HCT116 (cell line): Measurements from ENCODE around the gene QRICH2. TPM values are rescaled to one million over a fixed set of nuclear protein-coding genes. Genes with fewer than 3 reads are reported as not detected.
"Not testable (repeated sequence)": the region's sequence is repeated elsewhere in the genome, so short reads cannot be mapped to it uniquely, and the experiment has no call there.

ENCODE experiments used
- ATAC-seq: fragments of 200-7000 bp; cut with Tn5 transposase; 2 replicates; pipeline ENCODE4 v1.9.1; 2020; ENCODE audit warnings: mild to moderate bottlenecking, moderate library complexity
- BruUV-seq: library from RNA; stranded (reverse); fragments of 400-500 nt; replicated peaks from 2 replicates; lab custom pipeline; 2021; lab: Mats Ljungman, UMichigan
- CTCF ChIA-PET: fragments of 300-600 bp; sonication (Branson Sonifier 250); formaldehyde crosslinking; loops from one replicate; lab custom pipeline; 2021; ENCODE audit warnings: antibody characterized with exemption; lab: Charles Lee
- POLR2A ChIA-PET: fragments of 300-600, 350-600 bp; sonication (Branson Sonifier 250); formaldehyde crosslinking; loops from one replicate; lab custom pipeline; 2021; ENCODE audit warnings: antibody characterized with exemption; lab: Charles Lee
- RAD21 ChIA-PET, 2 experiments: fragments of 300-600 bp; sonication (Branson Sonifier 250); formaldehyde crosslinking; loops; one replicate each; lab custom pipeline; 2023; ENCODE audit warnings: low total read pairs in 2 of 2; ENCODE audit not compliant: uncharacterized antibody in 2 of 2, unreplicated experiment in 2 of 2, low non-redundant PET in 1 of 2; lab: Charles Lee
- DNase-seq: peaks from one replicate; pipeline ENCODE4 v3.0.0-alpha.2; 2010; ENCODE audit warnings: low read depth, low spot score
- H2AFZ ChIP-seq: fragments of 200-600 bp; shearing (Covaris generic), sonication (generic); 2 replicates; pipeline ENCODE4 v1.6.1; 2017; ENCODE audit warnings: low read depth, mixed run types, mixed read lengths, antibody characterized with exemption, low read length; ENCODE audit not compliant: poor library complexity, severe bottlenecking
- H3K27ac ChIP-seq: 2 replicates; pipeline ENCODE4 v1.5.1; 2012; ENCODE audit warnings: low read depth, low read length
- H3K27me3 ChIP-seq: fragments of 200-600 bp; sonication (generic); 2 replicates; pipeline ENCODE4 v1.6.1; 2016; ENCODE audit warnings: mixed run types, low read length, mixed read lengths; ENCODE audit not compliant: insufficient read depth
- H3K36me3 ChIP-seq, 2 experiments: fragments of 200-500 bp in 1 of 2; fragments of 200-600 bp in 1 of 2; sonication (Bioruptor generic) in 1 of 2; sonication (generic) in 1 of 2; 2 replicates each; pipeline versions ENCODE4 v1.5.1 to v1.6.1; 2014 to 2016; ENCODE audit warnings: low read length in 2 of 2, inconsistent platforms in 1 of 2, mixed read lengths in 1 of 2, mixed run types in 1 of 2; ENCODE audit not compliant: insufficient read depth in 2 of 2, control insufficient read depth in 1 of 2
- H3K4me1 ChIP-seq, 2 experiments: fragments of 200-600 bp in 1 of 2; sonication (generic) in 1 of 2; 2 replicates each; pipeline versions ENCODE4 v1.5.1 to v1.6.1; 2012 to 2017; ENCODE audit warnings: low read length in 2 of 2, inconsistent platforms in 1 of 2, mild to moderate bottlenecking in 1 of 2, mixed read lengths in 1 of 2, mixed run types in 1 of 2, moderate library complexity in 1 of 2; ENCODE audit not compliant: insufficient read depth in 2 of 2, control insufficient read depth in 1 of 2
- H3K4me2 ChIP-seq: fragments of 200-600 bp; sonication (generic); 2 replicates; pipeline ENCODE4 v1.6.1; 2017; ENCODE audit warnings: mixed run types, low read length, mixed read lengths
- H3K4me3 ChIP-seq, 2 experiments: fragments of 200-600 bp in 1 of 2; sonication (generic) in 1 of 2; replicated peaks in 1 of 2; 2 replicates each; pipeline ENCODE4 v1.5.1; 2011 to 2016; ENCODE audit warnings: low read length in 2 of 2, control low read depth in 1 of 2, low read depth in 1 of 2, mild to moderate bottlenecking in 1 of 2, mixed read lengths in 1 of 2, mixed run types in 1 of 2
- H3K79me2 ChIP-seq: fragments of 200-600 bp; sonication (generic); 2 replicates; pipeline ENCODE4 v1.6.1; 2017; ENCODE audit warnings: mild to moderate bottlenecking, mixed run types, low read length, moderate library complexity, mixed read lengths; ENCODE audit not compliant: insufficient read depth
- H3K9ac ChIP-seq: fragments of 200-600 bp; sonication (generic); 2 replicates; pipeline ENCODE4 v1.6.1; 2016; ENCODE audit warnings: low read length, mixed read lengths
- H3K9me2 ChIP-seq: fragments of 200-600 bp; sonication (generic), shearing (Covaris generic); 2 replicates; pipeline ENCODE4 v1.6.1; 2017; ENCODE audit warnings: mixed run types, mild to moderate bottlenecking, moderate library complexity; ENCODE audit not compliant: insufficient read depth
- H3K9me3 ChIP-seq, 2 experiments: fragments of 200-500 bp in 1 of 2; fragments of 200-600 bp in 1 of 2; sonication (Bioruptor generic) in 1 of 2; sonication (generic) in 1 of 2; 2 replicates each; pipeline ENCODE4 v1.6.1; 2014 to 2017; ENCODE audit warnings: low read length in 2 of 2, mixed read lengths in 2 of 2, inconsistent platforms in 1 of 2, low read depth in 1 of 2, mild to moderate bottlenecking in 1 of 2, mixed run types in 1 of 2, moderate library complexity in 1 of 2; ENCODE audit not compliant: control insufficient read depth in 1 of 2, insufficient read depth in 1 of 2
- H4K20me1 ChIP-seq: fragments of 200-600 bp; sonication (generic), shearing (Covaris generic); 2 replicates; pipeline ENCODE4 v1.6.1; 2017; ENCODE audit warnings: mixed run types, mild to moderate bottlenecking, moderate library complexity; ENCODE audit not compliant: insufficient read depth
- CBX3 ChIP-seq: IDR thresholded peaks from 2 replicates; pipeline ENCODE4 v1.6.1; 2012; ENCODE audit warnings: low read depth
- CEBPB ChIP-seq: IDR thresholded peaks from 2 replicates; pipeline ENCODE4 v1.6.1; 2012; ENCODE audit warnings: low read depth
- EGR1 ChIP-seq: IDR thresholded peaks from 2 replicates; pipeline ENCODE4 v1.6.1; 2012; ENCODE audit warnings: low read depth
- ELF1 ChIP-seq: IDR thresholded peaks from 2 replicates; pipeline ENCODE4 v1.6.1; 2012; ENCODE audit warnings: low read depth, borderline replicate concordance
- EZH2 ChIP-seq: fragments of 200-600 bp; sonication (generic); IDR thresholded peaks from 2 replicates; pipeline ENCODE4 v1.6.1; 2017; ENCODE audit warnings: antibody characterized with exemption, mixed run types
- EZH2phosphoT487 ChIP-seq: fragments of 200-600 bp; IDR thresholded peaks from 2 replicates; pipeline ENCODE4 v1.6.1; 2018; ENCODE audit warnings: antibody characterized with exemption, borderline replicate concordance
- FOSL1 ChIP-seq: IDR thresholded peaks from 2 replicates; pipeline ENCODE4 v1.6.1; 2012; ENCODE audit warnings: low read depth
- JUND ChIP-seq: IDR thresholded peaks from 2 replicates; pipeline ENCODE4 v1.6.1; 2012
- POLR2AphosphoS5 ChIP-seq: IDR thresholded peaks from 2 replicates; pipeline ENCODE4 v1.6.1; 2011; ENCODE audit warnings: mild to moderate bottlenecking, low read depth, low read length, moderate library complexity
- RAD21 ChIP-seq: IDR thresholded peaks from 2 replicates; pipeline ENCODE4 v1.6.1; 2012; ENCODE audit warnings: low read depth, mild to moderate bottlenecking
- SIN3A ChIP-seq: IDR thresholded peaks from 2 replicates; pipeline ENCODE4 v1.6.1; 2012; ENCODE audit warnings: low read depth
- SP1 ChIP-seq: IDR thresholded peaks from 2 replicates; pipeline ENCODE4 v1.6.1; 2012; ENCODE audit warnings: low read depth
- SRF ChIP-seq: IDR thresholded peaks from 2 replicates; pipeline ENCODE4 v1.6.1; 2012; ENCODE audit warnings: low read depth
- TCF7L2 ChIP-seq: IDR thresholded peaks from 2 replicates; pipeline ENCODE4 v1.7.0; 2011; ENCODE audit warnings: borderline replicate concordance, inconsistent platforms; ENCODE audit not compliant: insufficient read depth, insufficient read length; ENCODE audit errors: extremely low read depth
- ZBTB33 ChIP-seq: IDR thresholded peaks from 2 replicates; pipeline ENCODE4 v1.6.1; 2011; ENCODE audit warnings: mild to moderate bottlenecking, low read length, moderate library complexity; ENCODE audit not compliant: insufficient replicate concordance; ENCODE audit errors: extremely low read depth
- ZFX ChIP-seq: fragments of 450-650 bp; IDR thresholded peaks from 2 replicates; pipeline ENCODE4 v1.6.1; 2017
- intact Hi-C: fragments of 100-400 bp; cut with micrococcal nuclease; formaldehyde crosslinking; loops from 2 replicates; pipeline ENCODE4 v1.10.0; 2022
- total RNA-seq: library from RNA; stranded (reverse); gene quantifications from one replicate; pipeline ENCODE4 v1.2.1, GENCODE V29; 2021; ENCODE audit not compliant: unreplicated experiment

Gene QRICH2
- total RNA-seq, 1 experiment from 2014 or later = 4.9 TPM

- CTCF ChIA-PET = interaction anchor here (1.1 to 1.5 kb wide), 2 partner anchors 64 kb away, joined by 3 read pairs; no protein-coding TSS in a partner anchor
- no peak overlapping the region for H2AFZ ChIP-seq
- no peaks in the 10 kb centered on the region for H3K36me3 ChIP-seq
- no peak for DNase-seq
- no peak overlapping the region for H3K9ac ChIP-seq
- TF ChIP-seq ZBTB33 (no peak), EZH2phosphoT487 (no peak), RAD21 (no peak), ZFX (no peak), SP1 (no peak), SRF (no peak), EZH2 (no peak), SIN3A (no peak), CBX3 (no peak), ELF1 (no peak), FOSL1 (no peak), JUND (no peak), EGR1 (no peak), POLR2AphosphoS5 (no peak), TCF7L2 (no peak), CEBPB (no peak)
- H3K27me3 ChIP-seq = no peaks in the 10 kb centered on the region
- no peaks in the 10 kb centered on the region for H3K9me3 ChIP-seq
- RAD21 ChIA-PET = no interaction called here
- no peaks in the 10 kb centered on the region for H4K20me1 ChIP-seq
- H3K79me2 ChIP-seq = no peaks in the 10 kb centered on the region
- BruUV-seq = no TSS peak
- no peak overlapping the region for H3K27ac ChIP-seq
- intact Hi-C loops = no loop called here
- H3K4me1 ChIP-seq = peaks cover 0 to 13% of the 10 kb centered on the region in 2 experiments; a peak in 3 of 4 replicates
- POLR2A ChIA-PET = interaction anchor here (1.0 to 3.1 kb wide), 2 partner anchors 18 to 22 kb away, joined by 3 to 13 read pairs; partner anchors contain the start of gene UBALD2
- no peak for ATAC-seq
- H3K4me3 ChIP-seq = no peak overlapping the region
- H3K4me2 ChIP-seq = no peak overlapping the region
- no peaks in the 10 kb centered on the region for H3K9me2 ChIP-seq
Measured at GRCh38 chr17:76246080-76247066, 61.7 kb downstream of the QRICH2 start.

- H3K9me2 ChIP-seq, H3K36me3 ChIP-seq, H3K27me3 ChIP-seq, H3K9ac ChIP-seq, BruUV-seq, H3K27ac ChIP-seq, CTCF ChIA-PET, intact Hi-C loops, DNase-seq, H2AFZ ChIP-seq, H3K9me3 ChIP-seq, H3K79me2 ChIP-seq, ATAC-seq, H4K20me1 ChIP-seq, H3K4me3 ChIP-seq, H3K4me2 ChIP-seq: not testable (repeated sequence)
- H3K4me1 ChIP-seq = peaks cover 3 to 13% of the 10 kb centered on the region in 2 experiments; a peak in 3 of 4 replicates
- RAD21 ChIA-PET = interaction anchor here in 1 of 2 experiments (0.7 kb wide), 1 partner anchor 230 kb away, joined by 4 read pairs; no protein-coding TSS in a partner anchor
- POLR2A ChIA-PET = interaction anchor here (3.1 kb wide), 1 partner anchor 20 kb away, joined by 13 read pairs; the partner anchor contains the start of gene UBALD2
Measured at GRCh38 chr17:76244721-76245120, 63.4 kb downstream of the QRICH2 start.
